C4-2B (cell line): ENCODE results near the gene CTNNA3.
"Not testable (repeated sequence)": the region's sequence is repeated elsewhere in the genome, so short reads cannot be mapped to it uniquely, and the experiment has no call there.

Source experiments
- H3K27ac ChIP-seq: fragments of 450-650 bp; 2 replicates; pipeline ENCODE4 v1.5.1; 2017
- ZFX ChIP-seq: fragments of 450-650 bp; IDR thresholded peaks from 2 replicates; pipeline ENCODE4 v1.6.1; 2017
- TF ChIP-seq, protein P1 (sequence below): fragments of 450-650 bp; conservative IDR thresholded peaks from 2 replicates; pipeline ENCODE4 v1.5.1; 2017; ENCODE audit warnings: mild to moderate bottlenecking

Gene CTNNA3

DNA sequence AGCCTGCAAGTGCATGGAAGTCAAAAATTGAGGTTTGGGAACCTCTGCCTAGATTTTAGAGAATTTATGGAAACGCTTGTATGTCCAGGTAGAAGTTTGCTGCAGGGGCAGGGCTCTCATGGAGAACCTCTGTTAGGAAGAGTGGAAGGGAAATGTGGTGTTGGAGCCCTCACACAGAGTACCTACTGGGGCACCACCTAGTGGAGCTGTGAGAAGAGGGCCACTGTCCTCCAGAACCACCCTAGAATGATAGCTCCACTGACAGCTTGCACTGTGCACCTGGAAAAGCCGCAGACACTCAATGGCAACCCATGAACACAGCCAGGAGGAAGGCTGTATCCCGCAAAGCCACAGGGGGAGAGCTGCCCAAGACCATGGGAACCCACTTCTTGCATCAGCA, 165.0 kb downstream of the CTNNA3 start:
- H3K27ac ChIP-seq = not testable (repeated sequence)
- TF ChIP-seq, protein P1, sequence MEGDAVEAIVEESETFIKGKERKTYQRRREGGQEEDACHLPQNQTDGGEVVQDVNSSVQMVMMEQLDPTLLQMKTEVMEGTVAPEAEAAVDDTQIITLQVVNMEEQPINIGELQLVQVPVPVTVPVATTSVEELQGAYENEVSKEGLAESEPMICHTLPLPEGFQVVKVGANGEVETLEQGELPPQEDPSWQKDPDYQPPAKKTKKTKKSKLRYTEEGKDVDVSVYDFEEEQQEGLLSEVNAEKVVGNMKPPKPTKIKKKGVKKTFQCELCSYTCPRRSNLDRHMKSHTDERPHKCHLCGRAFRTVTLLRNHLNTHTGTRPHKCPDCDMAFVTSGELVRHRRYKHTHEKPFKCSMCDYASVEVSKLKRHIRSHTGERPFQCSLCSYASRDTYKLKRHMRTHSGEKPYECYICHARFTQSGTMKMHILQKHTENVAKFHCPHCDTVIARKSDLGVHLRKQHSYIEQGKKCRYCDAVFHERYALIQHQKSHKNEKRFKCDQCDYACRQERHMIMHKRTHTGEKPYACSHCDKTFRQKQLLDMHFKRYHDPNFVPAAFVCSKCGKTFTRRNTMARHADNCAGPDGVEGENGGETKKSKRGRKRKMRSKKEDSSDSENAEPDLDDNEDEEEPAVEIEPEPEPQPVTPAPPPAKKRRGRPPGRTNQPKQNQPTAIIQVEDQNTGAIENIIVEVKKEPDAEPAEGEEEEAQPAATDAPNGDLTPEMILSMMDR = peak; percentile 13

DNA sequence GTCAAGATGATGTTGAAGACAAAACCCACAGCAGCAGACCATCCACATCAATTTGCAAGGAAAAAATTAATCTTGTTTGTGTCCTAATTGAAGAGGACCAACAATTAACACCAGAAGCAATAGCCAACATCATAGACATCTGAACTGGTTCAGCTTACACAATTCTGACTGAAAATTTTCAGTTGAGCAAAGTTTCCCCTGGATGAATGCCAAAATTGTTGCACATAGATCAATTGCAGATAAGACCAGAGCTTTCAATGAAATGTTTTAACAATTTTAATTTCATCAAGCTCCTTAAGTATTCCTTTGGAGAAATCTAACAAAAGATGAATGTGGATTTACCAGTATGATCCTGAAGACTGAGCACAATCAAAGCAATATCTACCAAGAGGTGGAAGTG, 168.6 kb downstream of the CTNNA3 start:
- no peak overlapping the region for H3K27ac ChIP-seq
- TF ChIP-seq, protein P1 = no peak
- no peak for TF ChIP-seq ZFX

DNA sequence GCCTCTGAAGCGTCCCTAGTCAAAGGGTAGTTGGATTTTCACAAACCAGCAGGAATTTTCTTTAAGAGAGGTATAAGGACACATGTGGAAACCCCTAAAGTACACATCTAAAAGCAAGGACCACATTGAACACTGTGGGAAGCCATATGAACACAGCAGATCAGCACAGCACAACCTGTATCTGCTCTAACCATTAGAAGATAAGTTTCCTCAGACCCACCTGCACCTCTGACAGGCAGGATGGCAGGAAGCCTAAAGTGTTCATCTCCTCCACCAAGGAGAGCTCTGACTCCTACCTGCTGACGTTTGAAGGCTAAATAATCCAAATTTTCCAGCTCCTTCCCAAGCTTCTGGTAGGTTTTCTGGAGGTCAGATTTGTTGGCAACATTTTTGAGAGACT, 174.4 kb downstream of the CTNNA3 start:
- no peak overlapping the region for H3K27ac ChIP-seq
- no peak for TF ChIP-seq ZFX
- TF ChIP-seq, protein P1 = no peak

DNA sequence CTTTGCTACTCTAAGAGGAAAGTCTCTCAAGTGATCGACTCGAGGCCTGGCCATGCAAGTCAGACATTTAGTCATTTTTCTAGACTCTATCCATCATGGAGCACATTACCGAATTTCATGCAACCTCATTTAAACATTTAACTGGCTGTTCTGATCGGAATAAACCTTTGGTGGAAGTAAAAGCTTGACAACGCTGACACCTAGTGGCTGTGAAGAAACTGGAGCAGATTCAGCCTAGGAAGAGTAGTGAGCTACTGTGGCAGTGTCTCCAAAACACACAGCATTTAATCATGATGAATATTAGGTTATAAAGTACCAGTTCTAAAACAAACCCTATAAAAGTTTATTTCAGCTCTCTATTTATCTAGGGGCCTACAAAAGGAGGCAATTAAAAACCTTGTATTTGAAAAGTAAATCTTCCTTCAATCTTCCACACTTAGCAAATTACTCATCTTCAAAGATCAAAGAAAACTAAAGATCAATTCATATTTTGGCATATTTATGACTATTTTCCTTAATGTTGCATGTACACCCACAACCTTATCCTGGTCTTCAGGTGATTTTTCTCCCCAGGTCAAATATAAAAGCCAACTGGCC, 175.0 kb downstream of the CTNNA3 start:
- no peak for TF ChIP-seq ZFX
- TF ChIP-seq, protein P1 = peak; percentile 87
- H3K27ac ChIP-seq = no peak overlapping the region

DNA sequence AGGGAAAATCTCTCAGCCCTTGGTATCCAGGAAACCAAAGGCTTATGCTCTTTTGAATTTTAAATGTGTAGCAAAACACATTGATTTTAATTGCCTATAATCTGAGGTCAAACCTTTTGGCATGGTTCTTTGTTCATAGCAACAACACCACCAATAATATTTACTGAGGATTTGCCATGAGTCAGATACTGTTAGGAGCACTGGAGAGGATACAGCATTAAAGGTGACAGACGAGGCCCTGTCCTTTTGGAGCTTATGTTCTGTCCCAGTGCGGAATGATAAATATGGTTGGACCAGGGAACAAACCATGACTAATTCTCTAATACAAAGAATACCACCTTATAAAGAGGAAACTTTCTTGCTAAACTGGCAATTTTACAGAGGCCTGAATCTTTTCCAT, 176.6 kb downstream of the CTNNA3 start:
- TF ChIP-seq, protein P1 = no peak
- no peak for TF ChIP-seq ZFX
- H3K27ac ChIP-seq = no peak overlapping the region

DNA sequence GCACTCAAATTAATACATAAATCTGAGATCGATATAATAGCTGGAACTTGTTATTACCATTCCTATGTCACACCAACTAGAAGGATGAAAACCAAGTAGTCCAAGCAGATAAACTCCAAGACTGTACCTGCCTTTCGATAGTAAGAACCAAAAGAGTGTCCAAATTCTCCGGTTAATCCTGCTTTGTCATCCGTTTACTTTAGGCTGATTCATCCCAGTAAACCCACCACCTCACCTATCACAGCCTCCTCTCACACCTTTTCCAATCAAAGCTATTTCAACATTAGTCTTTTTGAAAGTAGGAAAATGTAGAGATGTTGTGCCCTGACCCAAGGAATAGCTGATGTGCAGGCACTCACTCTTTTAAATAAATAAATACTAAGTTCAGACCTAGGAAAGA, 177.2 kb downstream of the CTNNA3 start:
- H3K27ac ChIP-seq = no peak overlapping the region
- no peak for TF ChIP-seq ZFX
- TF ChIP-seq, protein P1 = no peak

DNA sequence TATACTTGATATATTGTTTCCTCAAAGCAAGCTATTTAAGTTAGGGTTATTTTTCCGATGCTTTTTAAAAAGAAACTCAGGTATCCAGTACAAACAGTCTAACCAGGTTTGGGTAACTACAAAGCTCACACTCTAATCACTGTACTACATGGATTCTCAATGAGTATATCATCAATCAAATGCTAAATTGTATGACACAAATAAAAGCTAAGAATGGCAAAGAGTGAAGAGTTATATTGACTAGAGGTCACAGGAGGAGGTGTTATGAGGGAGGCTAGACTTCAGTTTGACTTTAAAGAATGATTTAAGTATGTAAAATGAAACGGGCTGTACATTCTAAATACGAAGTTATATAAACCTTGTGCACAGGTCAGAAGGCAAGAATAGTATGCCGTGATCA, 178.0 kb downstream of the CTNNA3 start:
- TF ChIP-seq ZFX = no peak
- TF ChIP-seq, protein P1 = no peak
- no peak overlapping the region for H3K27ac ChIP-seq
